ENCODE results near the gene HPS1. TPM values are rescaled to one million over a fixed set of nuclear protein-coding genes. Genes with fewer than 3 reads are reported as not detected.

Gene HPS1
- total and polyA plus RNA-seq, 2 experiments from 2014 or later = 21.4 to 51.2 TPM

DNA sequence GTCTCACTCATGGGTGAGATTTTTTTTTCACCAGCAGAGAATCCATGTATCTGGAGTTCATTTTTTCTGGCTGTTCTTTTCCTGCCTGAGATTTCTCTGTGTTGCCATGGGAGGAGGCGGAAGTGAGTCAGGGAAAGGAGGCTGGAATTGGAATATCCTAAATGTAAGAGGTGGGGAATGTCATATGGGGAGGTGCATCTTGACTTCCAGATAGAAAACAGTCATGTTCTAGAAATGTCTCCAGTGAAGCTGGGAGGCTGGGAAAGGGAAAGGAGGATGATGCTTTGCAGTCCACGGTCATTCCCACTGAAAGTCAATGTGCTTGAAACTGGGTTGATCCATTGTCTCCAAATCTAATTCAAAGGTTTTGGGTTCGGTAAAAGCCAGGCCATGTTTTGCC, 39.7 kb upstream of the HPS1 start:
- Histone ChIP-seq H4K20me1 (replicated peaks; ENCODE audit: insufficient read depth) (no peaks in the 10 kb centered on the region), H3F3A (replicated peaks; ENCODE audit: low read depth) (no peaks in the 10 kb centered on the region), H3K27ac (ENCODE audit: low read depth) (no peak overlapping the region), H3K9me2 (ENCODE audit: insufficient read depth) (no peaks in the 10 kb centered on the region; the same call in 1 of the 2 replicates), H3K4me2 (no peak overlapping the region), H3K27me3 (ENCODE audit: insufficient read depth) (no peaks in the 10 kb centered on the region), H2AFZ (0 out of 2 replicates have a peak overlapping the region, but pooled peaks have one; percentile 5), H3K4me1 (ENCODE audit: insufficient read depth) (no peaks in the 10 kb centered on the region), H3K36me3 (ENCODE audit: insufficient read depth) (no peaks in the 10 kb centered on the region), H3K79me2 (replicated peaks; ENCODE audit: insufficient read depth) (no peaks in the 10 kb centered on the region), H3K4me3 (no peak overlapping the region)
- no peak overlapping the region for H3K4me3 Mint-ChIP-seq
- ATAC-seq = no peak
- peaks cover 2% of the 10 kb centered on the region; the same call in 1 of the 3 replicates for H3K36me3 Mint-ChIP-seq (ENCODE audit: low read depth)
- H3K27me3 Mint-ChIP-seq (ENCODE audit: insufficient read depth, low read depth, poor library complexity) = no peaks in the 10 kb centered on the region
- H3K9me3 Mint-ChIP-seq = peaks cover 3% of the 10 kb centered on the region; the same call in 1 of the 3 replicates
- no peaks in the 10 kb centered on the region; the same call in 2 of the 3 replicates for H3K4me1 Mint-ChIP-seq
- TF ChIP-seq, protein P1, sequence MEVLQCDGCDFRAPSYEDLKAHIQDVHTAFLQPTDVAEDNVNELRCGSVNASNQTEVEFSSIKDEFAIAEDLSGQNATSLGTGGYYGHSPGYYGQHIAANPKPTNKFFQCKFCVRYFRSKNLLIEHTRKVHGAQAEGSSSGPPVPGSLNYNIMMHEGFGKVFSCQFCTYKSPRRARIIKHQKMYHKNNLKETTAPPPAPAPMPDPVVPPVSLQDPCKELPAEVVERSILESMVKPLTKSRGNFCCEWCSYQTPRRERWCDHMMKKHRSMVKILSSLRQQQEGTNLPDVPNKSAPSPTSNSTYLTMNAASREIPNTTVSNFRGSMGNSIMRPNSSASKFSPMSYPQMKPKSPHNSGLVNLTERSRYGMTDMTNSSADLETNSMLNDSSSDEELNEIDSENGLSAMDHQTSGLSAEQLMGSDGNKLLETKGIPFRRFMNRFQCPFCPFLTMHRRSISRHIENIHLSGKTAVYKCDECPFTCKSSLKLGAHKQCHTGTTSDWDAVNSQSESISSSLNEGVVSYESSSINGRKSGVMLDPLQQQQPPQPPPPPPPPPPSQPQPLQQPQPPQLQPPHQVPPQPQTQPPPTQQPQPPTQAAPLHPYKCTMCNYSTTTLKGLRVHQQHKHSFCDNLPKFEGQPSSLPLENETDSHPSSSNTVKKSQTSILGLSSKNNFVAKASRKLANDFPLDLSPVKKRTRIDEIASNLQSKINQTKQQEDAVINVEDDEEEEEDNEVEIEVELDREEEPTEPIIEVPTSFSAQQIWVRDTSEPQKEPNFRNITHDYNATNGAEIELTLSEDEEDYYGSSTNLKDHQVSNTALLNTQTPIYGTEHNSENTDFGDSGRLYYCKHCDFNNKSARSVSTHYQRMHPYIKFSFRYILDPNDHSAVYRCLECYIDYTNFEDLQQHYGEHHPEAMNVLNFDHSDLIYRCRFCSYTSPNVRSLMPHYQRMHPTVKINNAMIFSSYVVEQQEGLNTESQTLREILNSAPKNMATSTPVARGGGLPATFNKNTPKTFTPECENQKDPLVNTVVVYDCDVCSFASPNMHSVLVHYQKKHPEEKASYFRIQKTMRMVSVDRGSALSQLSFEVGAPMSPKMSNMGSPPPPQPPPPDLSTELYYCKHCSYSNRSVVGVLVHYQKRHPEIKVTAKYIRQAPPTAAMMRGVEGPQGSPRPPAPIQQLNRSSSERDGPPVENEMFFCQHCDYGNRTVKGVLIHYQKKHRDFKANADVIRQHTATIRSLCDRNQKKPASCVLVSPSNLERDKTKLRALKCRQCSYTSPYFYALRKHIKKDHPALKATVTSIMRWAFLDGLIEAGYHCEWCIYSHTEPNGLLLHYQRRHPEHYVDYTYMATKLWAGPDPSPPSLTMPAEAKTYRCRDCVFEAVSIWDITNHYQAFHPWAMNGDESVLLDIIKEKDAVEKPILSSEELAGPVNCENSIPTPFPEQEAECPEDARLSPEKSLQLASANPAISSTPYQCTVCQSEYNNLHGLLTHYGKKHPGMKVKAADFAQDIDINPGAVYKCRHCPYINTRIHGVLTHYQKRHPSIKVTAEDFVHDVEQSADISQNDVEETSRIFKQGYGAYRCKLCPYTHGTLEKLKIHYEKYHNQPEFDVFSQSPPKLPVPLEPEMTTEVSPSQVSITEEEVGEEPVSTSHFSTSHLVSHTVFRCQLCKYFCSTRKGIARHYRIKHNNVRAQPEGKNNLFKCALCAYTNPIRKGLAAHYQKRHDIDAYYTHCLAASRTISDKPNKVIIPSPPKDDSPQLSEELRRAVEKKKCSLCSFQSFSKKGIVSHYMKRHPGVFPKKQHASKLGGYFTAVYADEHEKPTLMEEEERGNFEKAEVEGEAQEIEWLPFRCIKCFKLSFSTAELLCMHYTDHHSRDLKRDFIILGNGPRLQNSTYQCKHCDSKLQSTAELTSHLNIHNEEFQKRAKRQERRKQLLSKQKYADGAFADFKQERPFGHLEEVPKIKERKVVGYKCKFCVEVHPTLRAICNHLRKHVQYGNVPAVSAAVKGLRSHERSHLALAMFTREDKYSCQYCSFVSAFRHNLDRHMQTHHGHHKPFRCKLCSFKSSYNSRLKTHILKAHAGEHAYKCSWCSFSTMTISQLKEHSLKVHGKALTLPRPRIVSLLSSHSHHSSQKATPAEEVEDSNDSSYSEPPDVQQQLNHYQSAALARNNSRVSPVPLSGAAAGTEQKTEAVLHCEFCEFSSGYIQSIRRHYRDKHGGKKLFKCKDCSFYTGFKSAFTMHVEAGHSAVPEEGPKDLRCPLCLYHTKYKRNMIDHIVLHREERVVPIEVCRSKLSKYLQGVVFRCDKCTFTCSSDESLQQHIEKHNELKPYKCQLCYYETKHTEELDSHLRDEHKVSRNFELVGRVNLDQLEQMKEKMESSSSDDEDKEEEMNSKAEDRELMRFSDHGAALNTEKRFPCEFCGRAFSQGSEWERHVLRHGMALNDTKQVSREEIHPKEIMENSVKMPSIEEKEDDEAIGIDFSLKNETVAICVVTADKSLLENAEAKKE (CRISPR knock-in tag; IDR thresholded peaks at IDR 0.05) = no peak
- TF ChIP-seq STAT1 (IDR thresholded peaks at IDR 0.05; ENCODE audit: unreplicated experiment) = no peak
- TF ChIP-seq POLR2AphosphoS5 (IDR thresholded peaks at IDR 0.05; ENCODE audit: low read depth) = no peak
- TF ChIP-seq JUNB (IDR thresholded peaks at IDR 0.05; ENCODE audit: unreplicated experiment) = no peak
- TF ChIP-seq, protein P2, sequence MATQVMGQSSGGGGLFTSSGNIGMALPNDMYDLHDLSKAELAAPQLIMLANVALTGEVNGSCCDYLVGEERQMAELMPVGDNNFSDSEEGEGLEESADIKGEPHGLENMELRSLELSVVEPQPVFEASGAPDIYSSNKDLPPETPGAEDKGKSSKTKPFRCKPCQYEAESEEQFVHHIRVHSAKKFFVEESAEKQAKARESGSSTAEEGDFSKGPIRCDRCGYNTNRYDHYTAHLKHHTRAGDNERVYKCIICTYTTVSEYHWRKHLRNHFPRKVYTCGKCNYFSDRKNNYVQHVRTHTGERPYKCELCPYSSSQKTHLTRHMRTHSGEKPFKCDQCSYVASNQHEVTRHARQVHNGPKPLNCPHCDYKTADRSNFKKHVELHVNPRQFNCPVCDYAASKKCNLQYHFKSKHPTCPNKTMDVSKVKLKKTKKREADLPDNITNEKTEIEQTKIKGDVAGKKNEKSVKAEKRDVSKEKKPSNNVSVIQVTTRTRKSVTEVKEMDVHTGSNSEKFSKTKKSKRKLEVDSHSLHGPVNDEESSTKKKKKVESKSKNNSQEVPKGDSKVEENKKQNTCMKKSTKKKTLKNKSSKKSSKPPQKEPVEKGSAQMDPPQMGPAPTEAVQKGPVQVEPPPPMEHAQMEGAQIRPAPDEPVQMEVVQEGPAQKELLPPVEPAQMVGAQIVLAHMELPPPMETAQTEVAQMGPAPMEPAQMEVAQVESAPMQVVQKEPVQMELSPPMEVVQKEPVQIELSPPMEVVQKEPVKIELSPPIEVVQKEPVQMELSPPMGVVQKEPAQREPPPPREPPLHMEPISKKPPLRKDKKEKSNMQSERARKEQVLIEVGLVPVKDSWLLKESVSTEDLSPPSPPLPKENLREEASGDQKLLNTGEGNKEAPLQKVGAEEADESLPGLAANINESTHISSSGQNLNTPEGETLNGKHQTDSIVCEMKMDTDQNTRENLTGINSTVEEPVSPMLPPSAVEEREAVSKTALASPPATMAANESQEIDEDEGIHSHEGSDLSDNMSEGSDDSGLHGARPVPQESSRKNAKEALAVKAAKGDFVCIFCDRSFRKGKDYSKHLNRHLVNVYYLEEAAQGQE (IDR thresholded peaks at IDR 0.05; ENCODE audit: unreplicated experiment) = no peak
- TF ChIP-seq, protein P3, sequence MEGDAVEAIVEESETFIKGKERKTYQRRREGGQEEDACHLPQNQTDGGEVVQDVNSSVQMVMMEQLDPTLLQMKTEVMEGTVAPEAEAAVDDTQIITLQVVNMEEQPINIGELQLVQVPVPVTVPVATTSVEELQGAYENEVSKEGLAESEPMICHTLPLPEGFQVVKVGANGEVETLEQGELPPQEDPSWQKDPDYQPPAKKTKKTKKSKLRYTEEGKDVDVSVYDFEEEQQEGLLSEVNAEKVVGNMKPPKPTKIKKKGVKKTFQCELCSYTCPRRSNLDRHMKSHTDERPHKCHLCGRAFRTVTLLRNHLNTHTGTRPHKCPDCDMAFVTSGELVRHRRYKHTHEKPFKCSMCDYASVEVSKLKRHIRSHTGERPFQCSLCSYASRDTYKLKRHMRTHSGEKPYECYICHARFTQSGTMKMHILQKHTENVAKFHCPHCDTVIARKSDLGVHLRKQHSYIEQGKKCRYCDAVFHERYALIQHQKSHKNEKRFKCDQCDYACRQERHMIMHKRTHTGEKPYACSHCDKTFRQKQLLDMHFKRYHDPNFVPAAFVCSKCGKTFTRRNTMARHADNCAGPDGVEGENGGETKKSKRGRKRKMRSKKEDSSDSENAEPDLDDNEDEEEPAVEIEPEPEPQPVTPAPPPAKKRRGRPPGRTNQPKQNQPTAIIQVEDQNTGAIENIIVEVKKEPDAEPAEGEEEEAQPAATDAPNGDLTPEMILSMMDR (conservative IDR thresholded peaks at IDR 0.05; ENCODE audit: low read depth in 2 of 2) = no peak
- H3K27ac Mint-ChIP-seq = no peak overlapping the region
- no peak for DNase-seq (ENCODE audit: low spot score)
